ENCODE data around the gene ARFGEF3.
"Not testable (repeated sequence)": the region's sequence is repeated elsewhere in the genome, so short reads cannot be mapped to it uniquely, and the experiment has no call there.

ARFGEF3 gene, protein sequence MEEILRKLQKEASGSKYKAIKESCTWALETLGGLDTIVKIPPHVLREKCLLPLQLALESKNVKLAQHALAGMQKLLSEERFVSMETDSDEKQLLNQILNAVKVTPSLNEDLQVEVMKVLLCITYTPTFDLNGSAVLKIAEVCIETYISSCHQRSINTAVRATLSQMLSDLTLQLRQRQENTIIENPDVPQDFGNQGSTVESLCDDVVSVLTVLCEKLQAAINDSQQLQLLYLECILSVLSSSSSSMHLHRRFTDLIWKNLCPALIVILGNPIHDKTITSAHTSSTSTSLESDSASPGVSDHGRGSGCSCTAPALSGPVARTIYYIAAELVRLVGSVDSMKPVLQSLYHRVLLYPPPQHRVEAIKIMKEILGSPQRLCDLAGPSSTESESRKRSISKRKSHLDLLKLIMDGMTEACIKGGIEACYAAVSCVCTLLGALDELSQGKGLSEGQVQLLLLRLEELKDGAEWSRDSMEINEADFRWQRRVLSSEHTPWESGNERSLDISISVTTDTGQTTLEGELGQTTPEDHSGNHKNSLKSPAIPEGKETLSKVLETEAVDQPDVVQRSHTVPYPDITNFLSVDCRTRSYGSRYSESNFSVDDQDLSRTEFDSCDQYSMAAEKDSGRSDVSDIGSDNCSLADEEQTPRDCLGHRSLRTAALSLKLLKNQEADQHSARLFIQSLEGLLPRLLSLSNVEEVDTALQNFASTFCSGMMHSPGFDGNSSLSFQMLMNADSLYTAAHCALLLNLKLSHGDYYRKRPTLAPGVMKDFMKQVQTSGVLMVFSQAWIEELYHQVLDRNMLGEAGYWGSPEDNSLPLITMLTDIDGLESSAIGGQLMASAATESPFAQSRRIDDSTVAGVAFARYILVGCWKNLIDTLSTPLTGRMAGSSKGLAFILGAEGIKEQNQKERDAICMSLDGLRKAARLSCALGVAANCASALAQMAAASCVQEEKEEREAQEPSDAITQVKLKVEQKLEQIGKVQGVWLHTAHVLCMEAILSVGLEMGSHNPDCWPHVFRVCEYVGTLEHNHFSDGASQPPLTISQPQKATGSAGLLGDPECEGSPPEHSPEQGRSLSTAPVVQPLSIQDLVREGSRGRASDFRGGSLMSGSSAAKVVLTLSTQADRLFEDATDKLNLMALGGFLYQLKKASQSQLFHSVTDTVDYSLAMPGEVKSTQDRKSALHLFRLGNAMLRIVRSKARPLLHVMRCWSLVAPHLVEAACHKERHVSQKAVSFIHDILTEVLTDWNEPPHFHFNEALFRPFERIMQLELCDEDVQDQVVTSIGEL (N-terminal part only)

DNA sequence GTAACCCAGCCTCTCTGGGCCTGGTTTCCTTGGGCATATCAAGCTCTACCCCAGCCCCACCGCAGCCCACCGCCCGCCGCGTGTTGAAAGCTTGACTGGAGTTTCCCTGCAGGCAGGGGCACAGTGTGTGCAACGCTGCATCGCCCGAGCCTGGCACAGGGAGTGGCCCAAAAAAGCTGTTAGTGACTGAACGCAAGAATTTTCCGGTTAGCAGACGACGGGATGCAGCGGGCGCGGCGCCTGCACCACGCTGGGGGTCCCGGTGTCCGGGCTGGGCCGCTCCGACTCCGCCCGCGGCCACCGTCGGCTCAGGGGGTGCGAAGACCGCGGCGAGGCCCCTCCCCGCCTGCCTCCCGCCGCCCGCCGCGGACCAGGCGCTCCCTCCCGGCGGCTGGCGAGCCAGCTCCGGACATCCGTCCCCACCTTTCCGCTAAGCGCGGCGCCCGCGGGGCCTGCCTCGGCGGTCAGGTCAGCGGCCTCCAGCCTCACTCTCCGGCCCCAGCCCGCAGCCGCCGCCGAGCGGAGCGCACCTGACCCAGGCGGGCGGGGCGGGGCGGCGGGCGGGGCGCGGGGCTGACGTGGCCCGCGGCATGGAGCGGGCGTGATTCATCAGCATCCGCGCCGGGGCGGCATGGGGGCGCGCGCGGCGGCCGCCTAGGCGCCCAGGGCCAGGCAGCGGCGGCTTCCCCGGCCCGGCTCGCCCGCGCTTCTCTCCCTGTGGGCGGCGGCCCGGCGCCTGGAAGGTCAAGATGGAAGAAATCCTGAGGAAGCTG is at the start of gene ARFGEF3:
Gene ARFGEF3 (plus strand): TSS at position 602 of the 773 bp plus-strand sequence. CDS start 148 bp downstream, at position 750.
- peak; percentile 37 for DNase-seq (ENCODE audit: low spot score)

DNA sequence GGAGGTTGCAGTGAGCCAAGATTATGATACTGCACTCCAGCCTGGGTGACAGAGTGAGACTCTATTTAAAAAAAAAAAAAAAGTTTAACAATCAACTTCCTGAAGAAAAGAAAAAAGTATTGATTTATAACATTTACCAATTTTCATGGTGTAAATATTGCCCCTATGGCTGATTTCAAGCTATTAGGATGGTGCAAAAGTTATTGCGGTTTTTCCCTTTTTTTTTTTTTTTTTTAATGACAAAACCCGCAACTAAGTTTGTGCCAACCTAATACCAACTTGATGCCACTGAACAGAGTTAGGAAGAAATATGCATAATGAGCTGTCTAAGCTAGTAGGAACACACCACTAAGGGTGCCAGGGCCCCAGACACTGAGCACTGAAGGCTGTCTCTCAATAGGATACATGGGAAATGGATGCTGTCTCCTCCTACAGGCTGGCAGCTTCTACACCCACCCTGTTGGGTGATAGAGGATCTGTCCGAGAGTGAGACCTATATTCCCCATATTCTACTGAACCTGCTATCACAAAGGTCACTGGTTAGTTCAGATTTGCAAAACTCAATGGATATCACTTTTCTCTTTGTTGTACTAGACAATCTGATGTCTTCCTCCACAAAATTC is 48.0 kb upstream of the ARFGEF3 start:
- no peak for DNase-seq (ENCODE audit: low spot score)

DNA sequence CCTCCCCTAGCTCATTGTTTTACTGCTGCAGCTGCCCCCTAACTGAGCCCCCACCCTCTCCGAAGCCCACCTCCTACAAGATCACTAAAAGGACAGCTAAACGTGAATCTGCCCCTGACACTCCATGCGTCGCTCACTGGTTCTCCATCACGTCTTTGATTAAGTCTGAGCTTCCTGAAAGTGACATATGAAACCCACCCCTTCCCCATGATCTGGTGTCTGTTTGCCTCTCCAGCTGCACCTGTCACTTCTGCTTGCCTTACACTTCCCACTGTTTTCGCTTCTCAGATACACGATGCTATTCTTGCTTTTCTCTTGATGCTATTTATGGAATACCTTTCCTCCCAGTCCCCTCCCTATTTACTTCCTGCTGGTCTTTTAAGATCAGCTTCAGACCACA is 46.5 kb upstream of the ARFGEF3 start:
- DNase-seq (ENCODE audit: low spot score): no peak

DNA sequence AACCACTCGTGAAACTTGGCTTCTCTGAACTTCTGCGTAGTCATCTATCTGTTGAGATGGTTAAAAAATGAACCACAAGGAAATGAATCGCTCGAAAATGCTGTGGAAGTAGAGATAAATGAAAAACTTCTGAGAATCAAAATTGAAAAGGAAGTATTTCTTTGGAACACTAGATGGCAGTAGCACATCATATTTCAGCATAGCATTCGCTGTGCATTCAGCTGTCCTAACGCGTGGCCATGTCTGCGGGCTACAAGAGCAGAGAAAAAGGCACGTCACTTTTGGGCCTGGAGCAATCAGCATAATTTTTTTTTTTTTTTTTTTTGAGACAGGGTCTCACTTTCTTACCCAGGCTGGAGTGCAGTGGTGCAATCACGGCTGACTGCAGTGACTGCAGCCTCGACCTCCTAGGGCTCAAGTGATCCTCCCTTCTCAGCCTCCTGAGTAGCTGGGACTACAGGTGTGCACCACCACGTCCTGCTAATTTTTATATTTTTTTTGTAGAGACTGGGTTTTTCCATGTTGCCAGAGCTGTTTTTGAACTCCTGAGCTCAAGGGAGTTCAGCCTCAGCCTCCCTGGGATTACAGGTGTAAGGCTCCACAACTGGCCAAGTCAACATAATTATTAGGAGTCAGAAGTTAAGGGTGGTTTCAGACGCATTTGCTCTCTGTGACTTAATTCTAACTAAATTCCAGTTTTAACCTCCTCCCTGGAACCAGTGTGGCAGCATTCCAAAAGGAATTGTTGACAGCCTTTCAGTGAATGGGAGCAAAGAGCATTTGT is 45.7 kb upstream of the ARFGEF3 start:
- DNase-seq (ENCODE audit: low spot score): peak; percentile 65

DNA sequence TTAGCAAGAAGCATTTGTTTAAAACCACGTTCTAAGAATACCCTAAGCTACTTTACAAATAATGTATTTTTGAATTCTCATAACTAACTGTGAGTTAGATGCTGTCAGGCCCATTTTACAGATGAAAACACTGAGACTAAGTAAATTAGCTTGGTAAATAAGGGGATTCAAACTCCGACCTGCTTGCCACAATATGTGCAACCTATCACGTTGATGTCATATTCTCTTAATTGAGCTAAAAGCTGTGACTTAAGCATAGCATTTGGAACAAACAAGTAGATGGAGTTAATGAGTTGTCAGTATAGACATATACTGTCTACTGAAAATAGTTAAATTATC is 45.1 kb upstream of the ARFGEF3 start:
- DNase-seq (ENCODE audit: low spot score): no peak

DNA sequence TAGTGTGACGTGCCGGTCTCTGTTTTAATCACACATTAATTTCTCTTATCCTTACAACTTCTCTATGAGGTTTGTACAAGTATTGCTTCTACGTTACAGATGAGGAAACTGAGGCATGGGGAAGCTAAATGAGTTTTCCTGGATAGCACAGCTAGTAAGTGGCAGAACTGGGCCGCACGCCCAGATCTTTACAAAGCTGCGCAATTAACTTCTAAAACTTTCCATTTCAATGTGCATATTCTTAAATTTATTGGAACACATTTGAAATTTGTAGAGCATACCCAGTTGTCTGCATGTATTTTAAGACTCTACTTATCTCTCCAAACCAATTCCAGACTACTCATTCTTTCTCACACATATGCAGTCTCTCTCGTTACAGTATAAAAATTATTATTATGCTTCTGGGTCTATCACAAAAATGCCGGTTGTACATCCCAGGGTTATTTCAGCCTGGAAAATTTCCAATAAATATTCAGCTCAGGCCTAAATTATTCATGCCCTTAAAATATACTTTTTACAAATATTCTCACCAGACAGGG is 44.3 kb upstream of the ARFGEF3 start:
- no peak for DNase-seq (ENCODE audit: low spot score)

DNA sequence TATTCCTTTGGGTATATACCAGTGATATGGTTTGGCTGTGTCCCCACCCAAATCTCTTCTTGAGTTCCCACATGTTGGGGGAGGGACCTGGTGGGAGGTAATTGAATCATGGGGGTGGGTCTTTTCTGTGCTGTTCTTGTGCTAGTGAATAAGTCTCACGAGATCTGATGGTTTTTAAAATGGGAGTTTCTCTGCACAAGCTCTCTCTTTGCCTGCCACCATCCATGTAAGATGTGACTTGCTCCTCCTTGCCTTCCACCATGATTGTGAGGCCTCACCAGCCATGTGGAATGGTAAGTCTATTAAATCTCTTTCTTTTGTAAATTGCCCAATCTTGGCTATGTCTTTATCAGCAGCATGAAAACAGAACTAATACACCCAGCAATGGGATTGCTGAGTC is 42.5 kb upstream of the ARFGEF3 start:
- not testable (repeated sequence) for DNase-seq (ENCODE audit: low spot score)

DNA sequence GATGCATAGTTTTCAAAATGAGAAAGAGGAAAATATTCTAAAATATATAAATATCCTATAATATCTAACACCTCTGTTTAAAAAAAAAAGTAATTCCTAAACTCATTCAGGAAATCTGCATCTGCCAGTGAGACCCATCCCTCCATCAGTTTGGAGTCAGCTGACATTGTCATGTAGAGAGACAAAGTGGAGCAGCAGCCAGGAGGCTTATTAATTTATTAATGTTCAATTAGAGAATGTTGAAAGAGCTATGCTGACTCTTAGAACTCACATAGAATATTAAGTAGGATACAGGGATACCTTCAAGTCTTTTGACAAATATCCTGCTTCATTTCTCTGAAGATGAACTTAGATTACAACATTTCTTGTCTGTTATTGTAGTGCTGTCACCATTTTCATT is 41.8 kb upstream of the ARFGEF3 start:
- DNase-seq (ENCODE audit: low spot score): no peak

DNA sequence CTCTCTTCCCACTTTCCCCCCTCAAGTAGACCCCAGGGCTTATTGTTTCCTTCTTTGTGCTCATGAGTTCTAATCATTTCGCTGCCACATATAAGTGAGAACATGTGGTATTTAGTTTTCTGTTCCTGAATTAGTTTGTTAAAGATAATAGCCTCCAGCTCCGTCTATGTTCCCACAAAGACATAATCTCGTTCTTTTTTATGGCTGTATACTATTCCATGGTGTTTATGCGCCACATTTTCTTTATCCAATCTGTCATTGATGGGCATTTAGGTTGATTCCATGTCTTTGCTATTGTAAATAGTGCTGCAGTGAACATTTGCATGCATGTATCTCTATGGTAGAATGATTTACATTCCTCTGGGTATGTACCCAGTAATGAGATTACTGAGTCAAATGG is 37.6 kb upstream of the ARFGEF3 start:
- DNase-seq (ENCODE audit: low spot score): no peak

DNA sequence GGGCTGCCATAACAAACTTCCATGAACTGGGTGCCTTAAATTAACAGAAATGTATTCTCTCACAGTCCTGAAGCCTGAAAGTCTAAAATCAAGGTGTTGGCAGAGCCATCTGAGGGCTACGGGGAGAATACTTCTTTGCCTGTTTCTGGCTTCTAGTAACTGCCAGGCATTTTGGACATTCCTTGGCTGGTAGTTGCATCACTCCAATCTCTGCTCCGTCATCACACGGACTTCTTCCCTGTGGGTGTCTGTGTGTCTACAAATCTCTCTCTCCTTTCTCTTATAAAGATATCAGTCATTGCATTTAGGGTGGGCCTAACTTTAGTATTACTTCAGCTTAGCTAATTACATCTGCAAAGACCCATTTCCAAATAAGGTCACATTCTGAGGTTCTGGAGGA is 33.6 kb upstream of the ARFGEF3 start:
- no peak for DNase-seq (ENCODE audit: low spot score)

DNA sequence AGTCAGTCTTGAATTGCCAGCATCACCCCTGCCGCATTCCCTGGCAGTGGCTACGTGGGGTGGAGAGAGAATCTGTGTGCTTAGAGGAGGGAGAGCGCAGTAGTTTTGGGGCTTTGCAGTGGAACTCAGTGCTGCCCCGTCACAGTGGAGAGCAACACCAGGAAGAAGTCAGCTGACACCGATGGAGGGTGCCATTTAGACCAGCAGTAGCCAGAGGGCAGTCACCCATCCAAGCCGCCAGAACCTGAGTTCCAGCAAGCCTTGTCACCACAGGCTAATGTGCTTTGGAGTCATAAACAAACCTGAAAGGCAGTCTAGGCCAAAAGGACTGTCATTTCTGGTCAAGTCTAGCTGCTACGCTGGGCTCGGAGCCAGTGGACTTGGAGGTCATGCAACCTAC is 32.5 kb upstream of the ARFGEF3 start:
- DNase-seq (ENCODE audit: low spot score): no peak

DNA sequence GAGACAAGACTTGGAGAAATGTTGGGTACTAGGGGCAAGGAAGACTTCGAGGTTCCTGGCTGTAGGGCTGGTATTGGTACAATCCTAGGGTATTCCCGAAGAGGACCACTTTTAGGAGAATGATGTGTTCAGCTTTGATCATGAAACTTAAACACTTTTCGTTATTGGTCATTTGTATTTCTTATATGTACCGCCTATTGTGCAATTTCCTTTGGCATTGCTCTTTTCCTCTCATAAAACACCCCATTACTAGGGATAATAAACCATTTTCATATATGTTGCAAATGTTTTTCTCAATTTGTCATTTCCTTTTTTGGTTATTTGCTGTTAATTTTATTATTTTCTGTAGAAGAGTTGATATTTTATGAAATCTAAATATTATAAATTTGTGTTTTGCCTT is 18.9 kb upstream of the ARFGEF3 start:
- no peak for DNase-seq (ENCODE audit: low spot score)

DNA sequence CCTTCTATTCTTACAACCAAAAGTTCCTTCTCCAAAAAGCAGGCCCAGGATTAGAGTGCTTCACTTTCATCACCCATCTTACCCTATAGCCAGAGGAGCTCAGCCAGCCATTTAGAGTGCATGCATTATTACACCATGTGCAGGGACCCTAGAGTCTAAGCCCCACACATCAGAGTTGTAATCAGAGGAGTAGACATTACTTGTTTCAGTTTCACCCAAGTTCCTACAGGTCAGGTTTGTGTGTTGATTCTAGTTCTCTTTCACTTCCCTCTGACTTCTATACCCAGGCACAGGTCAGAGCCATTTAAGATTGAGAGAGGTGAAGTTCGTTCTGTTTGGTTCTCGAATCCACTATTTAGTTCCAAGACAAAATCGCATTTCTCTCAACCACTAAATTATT is 16.3 kb upstream of the ARFGEF3 start:
- no peak for DNase-seq (ENCODE audit: low spot score)

DNA sequence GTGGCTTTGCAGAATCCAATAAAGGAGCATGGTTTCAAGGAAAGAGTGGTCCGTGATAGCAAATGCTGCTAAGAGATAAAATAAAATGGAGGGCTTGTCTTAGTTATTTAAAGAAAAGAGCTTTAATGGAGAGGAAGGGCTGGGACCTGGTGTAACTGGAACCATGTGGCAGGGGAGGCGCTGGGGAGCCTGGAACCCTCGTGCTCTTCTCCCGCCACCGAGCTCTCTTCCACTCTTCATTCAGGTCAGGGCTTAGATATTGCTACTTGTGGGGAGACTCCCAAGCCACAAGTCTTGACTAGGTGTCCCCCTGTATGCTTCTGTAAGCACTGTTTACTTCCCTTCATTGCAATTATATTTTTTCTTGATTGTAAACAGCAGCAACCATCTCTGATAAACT is 15.2 kb upstream of the ARFGEF3 start:
- DNase-seq (ENCODE audit: low spot score): no peak

DNA sequence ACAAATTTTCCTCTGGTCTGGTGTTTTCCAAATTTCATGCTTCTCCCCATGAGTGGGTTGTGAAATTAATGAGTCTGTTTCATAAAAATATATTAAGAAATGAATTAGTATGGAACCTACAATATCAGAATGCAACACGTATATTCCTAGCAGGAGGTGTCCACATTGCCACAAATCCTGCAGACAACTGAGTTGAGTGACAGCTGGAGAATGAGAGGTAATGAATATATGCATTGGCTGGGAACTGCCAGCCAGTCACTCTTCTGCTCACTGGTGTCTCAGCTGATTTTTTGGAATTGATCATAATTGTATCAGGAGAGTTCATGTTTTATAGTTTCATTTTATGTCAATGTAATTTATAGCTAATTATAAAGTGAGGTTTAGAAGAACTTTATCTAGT is 6.3 kb upstream of the ARFGEF3 start:
- no peak for DNase-seq (ENCODE audit: low spot score)

DNA sequence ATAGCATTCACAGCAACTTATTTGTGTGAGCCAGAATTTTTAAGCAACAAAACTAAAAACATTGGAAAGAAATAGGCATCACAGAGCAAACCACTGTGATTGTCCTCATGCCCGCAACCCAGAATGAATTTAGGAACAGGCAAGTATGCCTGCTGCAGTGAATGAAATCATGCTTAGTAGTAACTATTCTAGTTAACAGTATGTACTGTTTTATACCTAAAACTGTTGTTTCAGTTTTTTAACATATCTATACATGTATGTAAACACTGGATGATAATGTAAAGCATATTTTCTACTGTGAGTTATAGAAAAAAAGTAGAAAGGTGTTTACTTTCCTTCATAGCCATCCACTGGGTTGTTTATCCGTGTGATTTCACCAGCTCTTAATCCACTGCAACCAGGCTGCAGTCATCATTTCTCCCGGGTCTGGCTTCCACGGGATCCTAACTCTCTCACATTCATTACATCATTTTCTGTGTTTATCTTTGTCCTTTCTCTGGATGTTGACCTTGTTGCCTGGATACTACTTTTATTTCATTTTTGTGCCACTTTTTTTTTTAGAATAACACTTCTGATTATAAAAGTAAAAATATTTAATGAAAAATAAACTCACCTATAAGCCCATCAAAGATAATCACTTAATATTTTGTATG is 3.6 kb upstream of the ARFGEF3 start:
- no peak for DNase-seq (ENCODE audit: low spot score)

DNA sequence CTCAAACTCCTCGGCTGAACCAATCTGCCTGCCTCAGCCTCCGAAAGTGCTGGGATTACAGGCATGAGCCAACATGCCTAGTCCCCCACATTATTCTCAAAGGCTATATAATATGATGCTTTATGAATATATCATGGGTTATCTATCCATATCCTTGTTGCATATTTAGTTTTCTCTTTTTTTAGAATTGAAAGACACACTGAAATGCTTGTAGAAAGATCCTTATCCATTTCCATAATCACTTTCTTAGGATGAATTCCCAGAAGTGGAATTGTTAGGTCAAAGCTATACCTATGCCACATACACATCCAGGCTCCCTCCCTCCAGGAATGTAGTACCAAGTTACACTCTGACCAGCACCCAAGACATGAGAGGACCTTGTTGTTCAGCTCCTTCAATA is 2.5 kb upstream of the ARFGEF3 start:
- no peak for DNase-seq (ENCODE audit: low spot score)

DNA sequence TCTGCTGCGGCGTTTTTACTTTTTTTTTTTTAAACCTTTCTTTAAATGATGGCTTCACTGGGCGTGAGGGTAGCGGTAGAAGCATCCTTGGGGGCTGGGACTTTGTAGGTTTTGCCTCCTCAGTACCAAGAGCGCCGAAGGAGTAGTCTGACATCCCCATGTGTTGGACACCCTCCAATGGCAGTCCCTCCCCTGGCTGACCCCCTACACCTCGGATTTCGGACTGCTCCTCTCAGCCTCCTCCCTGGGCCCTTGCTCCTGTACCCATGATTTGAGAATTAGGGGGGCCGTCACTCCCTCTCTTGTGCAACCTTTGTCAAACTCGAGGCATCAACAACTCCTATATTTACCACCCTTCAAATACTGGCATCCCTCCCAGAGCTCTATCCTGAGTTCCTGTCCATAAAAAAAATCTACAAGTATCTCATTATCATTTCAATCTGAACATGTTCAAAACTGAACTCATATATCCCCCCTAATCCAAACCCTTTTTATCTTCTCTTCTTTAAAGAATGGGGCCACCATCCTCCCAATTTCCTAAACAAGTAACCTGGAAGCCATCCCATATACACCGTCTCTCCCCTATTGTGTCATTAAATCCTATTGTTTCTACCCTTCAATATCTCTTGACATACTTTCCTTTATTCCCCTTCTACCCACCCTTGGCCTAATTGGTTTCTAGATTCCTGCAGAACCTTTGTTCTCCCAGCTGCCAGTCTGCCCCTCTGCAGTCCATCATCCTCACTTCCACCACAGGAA is 1.2 kb upstream of the ARFGEF3 start:
- no peak for DNase-seq (ENCODE audit: low spot score)

DNA sequence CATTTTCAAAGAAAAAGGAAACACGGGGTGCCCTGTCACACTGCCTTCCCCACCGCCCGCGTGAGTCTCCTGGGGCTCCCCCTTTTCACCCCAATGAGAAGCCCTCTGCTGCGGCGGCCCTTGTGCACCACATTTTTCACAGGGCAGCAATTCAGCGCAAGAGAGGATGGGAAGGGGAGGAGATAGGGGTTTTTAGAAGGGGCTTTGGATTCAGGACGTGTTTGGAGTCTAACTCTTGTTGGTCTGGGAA is 726 bp upstream of the ARFGEF3 start:
- DNase-seq (ENCODE audit: low spot score): no peak
